LoVo (cell line): ENCODE measurements around the gene TIFAB.
A peak's percentile ranks its signal among the peaks of the same experiment; 100 is the strongest.
"Not testable (repeated sequence)": the region's sequence is repeated elsewhere in the genome, so short reads cannot be mapped to it uniquely, and the experiment has no call there.

ENCODE experiments used
- DNase-seq: peaks from one replicate; pipeline ENCODE4 v3.0.0-alpha.2; 2016; ENCODE audit warnings: low spot score

Gene TIFAB, protein sequence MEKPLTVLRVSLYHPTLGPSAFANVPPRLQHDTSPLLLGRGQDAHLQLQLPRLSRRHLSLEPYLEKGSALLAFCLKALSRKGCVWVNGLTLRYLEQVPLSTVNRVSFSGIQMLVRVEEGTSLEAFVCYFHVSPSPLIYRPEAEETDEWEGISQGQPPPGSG

DNA sequence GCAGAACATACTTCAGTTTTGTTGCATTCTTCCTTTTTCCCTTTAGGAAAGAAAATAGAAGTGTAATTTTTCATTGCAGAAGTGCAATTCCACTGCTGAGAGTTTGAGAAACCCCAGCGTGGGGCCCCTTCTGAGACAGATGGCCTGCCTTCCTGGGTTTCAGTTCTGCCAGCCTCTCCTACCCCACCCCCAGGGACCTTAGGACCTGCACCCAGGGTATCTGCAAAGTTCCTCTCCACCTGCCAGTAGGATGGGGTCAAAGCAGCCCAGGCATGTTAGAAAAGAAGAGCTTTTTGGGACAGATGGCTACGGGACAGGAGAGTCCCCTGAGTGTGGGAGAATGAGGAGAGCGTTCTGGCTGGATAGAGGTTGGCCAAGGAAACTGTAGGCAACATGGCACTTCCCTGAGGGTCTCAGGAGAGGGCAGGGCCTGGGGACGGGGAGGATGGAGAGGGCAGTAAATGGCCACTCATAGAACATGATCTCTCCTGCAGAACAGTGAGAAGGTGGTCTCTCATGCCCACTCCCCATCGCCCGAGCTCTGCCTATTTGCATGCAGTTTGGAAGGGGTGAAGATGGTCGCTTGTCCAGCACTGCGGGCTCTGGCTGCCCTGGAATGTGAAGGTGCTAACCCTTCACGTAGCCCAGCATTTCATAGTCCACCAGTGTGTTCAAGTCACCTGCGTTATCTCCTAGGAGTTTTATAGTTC lies at the start of gene TIFAB:
TSS of gene TIFAB (minus strand) at position 31 of the 710 bp plus-strand sequence. CDS start 2,412 bp downstream, outside the sequence.
- no peak for DNase-seq

- no peak for DNase-seq
Observed at GRCh38 chr5:135498637-135498995, 46.5 kb upstream of the TIFAB start.

- no peak for DNase-seq
Observed at GRCh38 chr5:135497971-135498636, 46.0 kb upstream of the TIFAB start.

GRCh38 chr5:135495531-135495930 lies 43.4 kb upstream of the TIFAB start:
- DNase-seq = not testable (repeated sequence)

GRCh38 chr5:135494196-135494595 lies 42.0 kb upstream of the TIFAB start:
- DNase-seq = no peak

- peak; percentile 24 for DNase-seq
Observed at GRCh38 chr5:135493406-135494180, 41.4 kb upstream of the TIFAB start.

GRCh38 chr5:135492319-135492626 lies 40.1 kb upstream of the TIFAB start:
- no peak for DNase-seq

DNA sequence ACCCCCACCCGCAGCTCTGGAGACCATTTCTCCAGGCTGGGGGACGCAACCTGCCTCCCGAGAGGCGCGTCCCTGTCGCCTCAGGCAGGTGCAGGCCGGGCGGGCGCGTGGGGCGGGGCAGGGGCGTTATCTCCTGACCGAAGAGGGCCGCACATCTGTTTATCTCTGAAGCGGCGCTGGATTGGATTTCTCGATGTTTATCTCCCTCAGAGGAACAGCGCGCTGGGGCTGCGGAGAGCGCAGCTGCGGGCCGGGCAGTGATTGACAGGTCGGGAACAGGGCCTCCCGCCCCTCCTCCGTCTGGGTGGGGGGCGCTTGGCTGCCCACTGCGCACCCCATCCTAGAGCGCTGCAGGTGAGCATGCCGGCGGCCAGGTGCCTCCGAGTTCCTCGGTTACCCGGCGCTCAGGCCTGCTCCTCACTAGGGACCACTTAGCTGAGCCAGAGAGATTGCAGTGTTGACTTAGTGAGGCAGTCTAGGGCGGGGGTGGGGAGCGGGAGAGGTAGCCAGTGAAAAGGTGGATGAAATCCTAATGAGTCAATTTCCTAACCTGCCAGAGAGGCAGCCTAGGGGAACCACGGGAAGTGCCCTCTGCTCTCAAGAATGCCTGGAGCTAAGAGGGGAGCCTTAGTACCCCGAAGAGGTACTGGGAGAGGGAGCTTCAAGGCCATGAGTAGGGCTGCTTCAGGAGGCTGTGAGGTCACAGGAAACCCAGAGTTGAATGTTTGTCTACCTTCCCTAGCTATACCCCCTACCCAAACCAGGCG lies 39.6 kb upstream of the TIFAB start:
- no peak for DNase-seq

- DNase-seq = no peak
Observed at GRCh38 chr5:135491038-135491551, 38.9 kb upstream of the TIFAB start.

- DNase-seq = no peak
Observed at GRCh38 chr5:135490245-135491037, 38.3 kb upstream of the TIFAB start.

GRCh38 chr5:135489466-135490244 lies 37.5 kb upstream of the TIFAB start:
- no peak for DNase-seq

DNA sequence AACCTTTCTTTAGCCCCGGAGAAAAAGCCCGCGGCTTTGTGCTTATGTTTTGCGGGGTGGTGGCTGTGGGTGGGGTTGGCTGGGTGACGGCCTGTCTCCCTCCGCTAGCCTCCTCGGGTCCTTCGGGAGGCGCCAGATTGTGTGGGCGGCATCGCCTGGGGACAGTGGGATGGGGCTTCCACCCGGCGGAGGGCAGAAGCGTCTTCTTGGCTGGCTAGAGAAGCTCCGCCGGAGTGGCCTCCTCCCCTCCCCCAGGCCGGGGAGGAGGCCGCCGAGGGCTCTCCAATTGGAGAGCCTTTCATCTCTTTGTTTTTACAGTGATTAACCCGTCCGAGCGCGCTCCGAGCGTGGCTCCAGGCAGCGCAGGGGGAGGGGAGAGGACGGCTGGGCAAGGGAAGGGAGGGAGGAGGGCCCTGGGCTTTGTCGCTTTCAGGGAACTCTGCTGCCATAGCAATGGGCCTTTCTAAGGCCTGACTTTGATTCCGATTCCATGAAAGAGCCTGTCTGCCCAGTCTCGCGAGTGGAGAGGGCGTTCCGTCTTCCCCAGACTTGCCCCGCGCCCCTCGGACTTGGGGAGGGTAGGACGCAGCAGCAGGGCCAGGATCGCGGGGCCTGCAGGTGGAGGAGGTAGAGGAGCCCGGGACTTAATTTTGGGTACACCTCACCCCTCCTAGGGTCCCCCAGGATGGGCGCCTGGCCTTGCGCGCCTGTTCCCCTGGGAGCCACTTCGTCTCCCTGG lies 36.7 kb upstream of the TIFAB start:
- DNase-seq = no peak

DNA sequence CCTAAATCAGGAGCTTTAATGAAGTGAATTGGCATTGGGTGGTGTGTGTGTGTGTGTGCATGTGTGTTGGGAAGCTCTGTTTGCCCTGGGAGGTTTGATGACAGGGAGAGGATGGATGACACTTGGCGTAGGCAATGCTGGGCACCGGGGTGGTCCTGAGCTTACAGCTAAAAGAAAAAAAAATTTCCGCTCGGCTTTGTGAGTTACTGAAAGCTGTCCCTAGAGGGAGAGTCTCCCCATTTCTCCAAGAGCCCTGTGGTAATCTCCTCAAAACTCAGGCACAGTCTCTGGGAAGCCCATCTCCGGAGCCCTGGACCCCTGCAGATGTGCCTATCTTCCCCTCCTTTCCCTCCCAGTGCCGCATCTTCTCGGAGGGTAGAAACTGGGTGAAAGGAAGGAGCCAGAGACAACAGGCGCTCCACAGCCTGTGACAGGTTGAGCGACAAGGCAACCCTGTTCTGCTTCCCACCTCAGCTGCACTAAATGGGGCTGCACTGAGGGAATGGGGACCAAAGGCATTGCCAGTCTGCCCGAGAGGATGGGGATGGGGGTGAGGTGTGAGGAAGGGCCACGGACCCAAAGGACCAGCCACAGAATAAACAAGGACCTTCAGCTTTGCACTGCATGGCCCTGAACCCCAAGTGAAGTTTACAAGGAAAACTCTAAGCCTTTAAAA lies 35.8 kb upstream of the TIFAB start:
- no peak for DNase-seq

- DNase-seq = no peak
Observed at GRCh38 chr5:135487037-135487395, 34.9 kb upstream of the TIFAB start.

DNA sequence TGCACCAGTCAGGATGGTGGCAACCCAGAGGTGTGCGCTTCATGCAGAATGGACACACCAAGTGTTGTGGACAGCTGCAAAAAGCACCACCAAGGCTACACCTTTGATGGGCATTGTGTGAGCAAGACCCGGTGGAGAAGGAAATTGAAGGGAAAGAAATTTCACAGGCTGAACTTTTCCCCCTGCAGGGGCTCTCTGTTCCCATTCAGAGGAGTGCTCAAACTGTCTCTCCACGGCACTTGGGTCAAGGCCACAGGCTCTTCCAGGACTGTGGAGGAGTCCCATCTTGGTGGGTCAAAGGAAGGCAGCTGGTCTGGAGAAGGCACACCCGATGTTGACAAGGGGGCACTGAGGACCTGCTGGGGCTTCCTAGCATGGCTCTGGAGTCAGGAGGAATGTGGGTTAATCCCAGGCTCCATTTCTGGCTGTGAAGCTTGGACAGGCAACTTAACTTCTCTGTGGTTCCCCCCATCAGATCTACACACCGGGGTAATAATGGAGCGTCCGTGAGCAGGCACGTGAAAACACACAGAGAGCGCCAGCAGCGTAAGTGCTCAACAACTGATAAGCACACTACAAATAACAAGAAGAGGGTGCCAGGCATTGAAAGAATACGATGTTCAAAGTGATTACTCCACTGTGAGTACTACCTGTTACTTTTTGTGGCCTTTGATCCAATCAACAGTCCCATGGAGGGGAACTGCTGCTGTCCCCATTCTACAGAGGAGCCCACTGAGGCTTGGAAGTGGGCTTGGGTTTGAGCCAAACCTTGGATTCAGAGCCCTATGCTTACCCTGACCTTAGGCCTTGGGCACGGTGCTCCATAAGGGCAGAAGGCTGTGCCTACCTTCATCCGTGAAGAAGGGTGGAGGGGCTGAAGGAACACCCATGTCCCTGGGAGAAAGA lies 34.2 kb upstream of the TIFAB start:
- no peak for DNase-seq

DNA sequence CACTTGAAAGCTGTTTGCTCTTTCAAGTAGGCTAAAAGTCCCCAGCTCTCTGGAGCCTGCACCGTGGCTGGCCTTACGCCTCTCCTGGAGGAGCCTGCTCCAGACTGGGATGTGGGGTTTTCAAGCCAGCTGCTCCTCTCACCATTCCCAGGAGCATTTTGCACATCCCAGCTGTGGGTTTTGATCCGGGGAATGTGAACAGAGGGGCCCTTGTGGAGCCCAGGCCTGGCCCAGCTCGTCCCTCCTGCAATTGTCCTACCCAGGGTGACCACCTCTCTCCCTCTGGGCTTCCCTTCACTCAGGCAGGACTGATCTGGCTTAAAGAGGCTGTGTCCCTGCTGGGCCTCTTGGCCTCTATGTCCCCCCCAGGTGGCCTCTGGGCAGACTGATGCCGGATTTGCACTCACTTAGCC lies 32.5 kb upstream of the TIFAB start:
- DNase-seq = no peak

DNA sequence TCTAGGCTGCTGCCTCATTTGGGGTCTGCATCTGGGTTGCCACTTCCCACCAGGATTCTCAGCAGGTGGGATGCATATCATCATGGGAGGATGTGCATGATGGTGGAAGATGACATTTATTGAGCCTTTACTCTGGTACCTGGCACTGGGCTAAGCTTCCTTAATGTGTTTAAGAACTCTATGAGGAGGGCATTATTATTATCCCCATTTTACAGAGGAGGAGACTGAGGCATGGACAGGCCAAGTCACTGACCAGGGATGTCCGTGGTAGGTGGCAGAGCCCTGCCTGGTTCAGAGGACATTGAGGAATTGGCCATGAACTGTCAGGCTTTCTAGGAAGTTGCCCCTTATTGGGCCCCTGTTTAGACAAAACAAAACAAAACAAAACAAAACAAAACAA lies 31.1 kb upstream of the TIFAB start:
- no peak for DNase-seq

GRCh38 chr5:135482381-135482933 lies 30.3 kb upstream of the TIFAB start:
- no peak for DNase-seq
